ENCODE measurements around the gene RFNG.

Gene RFNG

DNA sequence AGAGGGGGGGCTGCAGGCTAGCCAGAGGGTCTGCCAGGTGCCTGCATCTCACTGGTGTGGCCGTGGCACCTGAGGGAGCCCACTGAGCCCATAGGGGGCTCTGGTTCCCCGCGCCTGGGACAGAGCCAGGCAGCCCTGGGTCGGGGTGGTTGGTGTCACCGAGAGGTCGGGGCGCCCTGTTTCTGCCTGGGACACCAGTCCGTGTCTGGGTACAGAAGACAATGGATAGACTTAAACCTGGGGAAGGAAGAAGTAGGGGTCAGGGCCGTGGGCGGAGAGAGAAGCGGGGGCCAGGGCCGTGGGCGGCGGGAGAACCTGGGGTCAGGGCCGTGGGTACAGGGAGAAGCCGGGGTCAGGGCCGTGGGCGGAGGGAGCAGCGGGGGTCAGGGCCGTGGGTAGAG is 3.0 kb downstream of the RFNG start:
- in situ Hi-C loops (cut with MboI; ENCODE audit: low pct_unique_long_range_greater_than_20kb, low sequenced_read_pairs, unreplicated experiment), result no loop called here
- DNase-seq (ENCODE audit: low spot score), result no peak
- TF ChIP-seq, protein P1, sequence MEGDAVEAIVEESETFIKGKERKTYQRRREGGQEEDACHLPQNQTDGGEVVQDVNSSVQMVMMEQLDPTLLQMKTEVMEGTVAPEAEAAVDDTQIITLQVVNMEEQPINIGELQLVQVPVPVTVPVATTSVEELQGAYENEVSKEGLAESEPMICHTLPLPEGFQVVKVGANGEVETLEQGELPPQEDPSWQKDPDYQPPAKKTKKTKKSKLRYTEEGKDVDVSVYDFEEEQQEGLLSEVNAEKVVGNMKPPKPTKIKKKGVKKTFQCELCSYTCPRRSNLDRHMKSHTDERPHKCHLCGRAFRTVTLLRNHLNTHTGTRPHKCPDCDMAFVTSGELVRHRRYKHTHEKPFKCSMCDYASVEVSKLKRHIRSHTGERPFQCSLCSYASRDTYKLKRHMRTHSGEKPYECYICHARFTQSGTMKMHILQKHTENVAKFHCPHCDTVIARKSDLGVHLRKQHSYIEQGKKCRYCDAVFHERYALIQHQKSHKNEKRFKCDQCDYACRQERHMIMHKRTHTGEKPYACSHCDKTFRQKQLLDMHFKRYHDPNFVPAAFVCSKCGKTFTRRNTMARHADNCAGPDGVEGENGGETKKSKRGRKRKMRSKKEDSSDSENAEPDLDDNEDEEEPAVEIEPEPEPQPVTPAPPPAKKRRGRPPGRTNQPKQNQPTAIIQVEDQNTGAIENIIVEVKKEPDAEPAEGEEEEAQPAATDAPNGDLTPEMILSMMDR (IDR thresholded peaks at IDR 0.05; ENCODE audit: extremely low read depth, insufficient read depth, missing control alignments), result no peak

DNA sequence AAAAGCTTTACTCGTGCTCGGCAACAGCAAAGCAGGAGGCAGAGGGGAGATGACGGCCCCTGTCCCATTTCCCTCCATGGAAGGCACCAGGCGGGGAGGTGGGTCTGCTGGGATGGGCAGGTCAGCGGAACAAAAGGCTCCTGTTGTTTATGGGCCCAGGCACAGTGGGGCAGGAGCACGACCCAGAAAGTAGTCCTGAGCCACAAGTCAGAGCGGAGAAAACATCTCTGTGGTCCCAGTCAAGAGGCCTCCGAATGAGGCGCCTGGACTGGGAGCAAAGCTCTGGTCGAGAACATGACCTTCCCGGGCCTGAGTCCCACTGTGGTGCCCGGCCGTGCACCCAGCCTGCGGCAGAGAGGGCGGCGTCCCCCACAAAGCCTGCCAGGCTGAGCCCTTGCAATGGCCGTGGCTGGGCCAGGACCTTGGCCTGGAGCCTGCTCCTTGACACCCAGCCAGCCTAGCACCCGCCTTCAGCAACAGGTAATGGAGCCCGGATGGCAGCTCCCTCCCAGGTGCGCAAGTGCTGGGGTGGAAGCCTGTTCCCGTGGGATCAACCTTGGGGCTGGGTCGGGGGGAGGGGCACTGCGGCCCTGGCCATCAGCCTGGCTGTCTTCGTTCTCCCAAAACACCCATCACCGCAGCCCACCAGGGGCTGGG is 3.6 kb downstream of the RFNG start:
- in situ Hi-C loops (cut with MboI; ENCODE audit: low pct_unique_long_range_greater_than_20kb, low sequenced_read_pairs, unreplicated experiment), result no loop called here
- TF ChIP-seq, protein P1 (IDR thresholded peaks at IDR 0.05; ENCODE audit: extremely low read depth, insufficient read depth, missing control alignments), result no peak
- no peak for DNase-seq (ENCODE audit: low spot score)

DNA sequence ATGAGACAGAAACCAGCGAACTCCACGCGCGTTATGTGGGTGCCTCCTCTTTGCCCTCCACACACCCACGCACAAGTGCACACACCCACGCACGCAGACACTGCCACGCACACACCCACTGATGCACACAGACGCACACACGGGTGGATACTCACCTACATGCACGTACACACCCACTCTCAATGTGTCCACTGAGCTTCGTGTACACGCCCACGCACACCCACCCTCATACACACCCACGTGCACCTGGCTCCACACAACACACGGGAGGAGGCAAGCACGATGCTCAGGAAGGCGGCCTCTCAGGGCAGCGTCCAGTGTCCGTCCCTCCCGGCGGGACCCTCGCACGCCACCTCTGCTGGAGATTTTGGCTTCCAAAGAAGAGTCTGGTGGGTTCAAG is 4.2 kb downstream of the RFNG start:
- in situ Hi-C loops (cut with MboI; ENCODE audit: low pct_unique_long_range_greater_than_20kb, low sequenced_read_pairs, unreplicated experiment), result no loop called here
- no peak for DNase-seq (ENCODE audit: low spot score)
- TF ChIP-seq, protein P1 (IDR thresholded peaks at IDR 0.05; ENCODE audit: extremely low read depth, insufficient read depth, missing control alignments), result no peak

DNA sequence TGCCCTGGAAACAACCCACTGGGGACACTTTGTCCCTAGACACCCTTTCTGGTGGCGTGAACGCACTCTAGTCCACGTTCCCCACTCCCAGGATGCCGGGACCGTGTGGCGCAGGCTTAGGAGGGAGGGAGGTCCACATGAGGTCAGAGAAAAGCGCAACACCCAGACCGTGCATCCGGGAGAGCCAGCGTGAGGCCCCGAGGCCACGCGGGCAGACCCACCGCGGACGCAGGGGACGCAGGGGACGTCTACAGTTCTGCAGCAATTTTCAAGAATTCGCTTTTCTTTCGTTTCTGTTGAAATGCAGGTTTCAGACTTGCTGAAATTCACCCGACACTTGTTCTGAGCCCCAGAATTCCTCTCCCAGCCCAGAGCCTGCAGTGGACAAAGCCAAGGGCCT is 4.7 kb downstream of the RFNG start:
- in situ Hi-C loops (cut with MboI; ENCODE audit: low pct_unique_long_range_greater_than_20kb, low sequenced_read_pairs, unreplicated experiment), result no loop called here
- DNase-seq (ENCODE audit: low spot score), result no peak
- TF ChIP-seq, protein P1 (IDR thresholded peaks at IDR 0.05; ENCODE audit: extremely low read depth, insufficient read depth, missing control alignments), result no peak

DNA sequence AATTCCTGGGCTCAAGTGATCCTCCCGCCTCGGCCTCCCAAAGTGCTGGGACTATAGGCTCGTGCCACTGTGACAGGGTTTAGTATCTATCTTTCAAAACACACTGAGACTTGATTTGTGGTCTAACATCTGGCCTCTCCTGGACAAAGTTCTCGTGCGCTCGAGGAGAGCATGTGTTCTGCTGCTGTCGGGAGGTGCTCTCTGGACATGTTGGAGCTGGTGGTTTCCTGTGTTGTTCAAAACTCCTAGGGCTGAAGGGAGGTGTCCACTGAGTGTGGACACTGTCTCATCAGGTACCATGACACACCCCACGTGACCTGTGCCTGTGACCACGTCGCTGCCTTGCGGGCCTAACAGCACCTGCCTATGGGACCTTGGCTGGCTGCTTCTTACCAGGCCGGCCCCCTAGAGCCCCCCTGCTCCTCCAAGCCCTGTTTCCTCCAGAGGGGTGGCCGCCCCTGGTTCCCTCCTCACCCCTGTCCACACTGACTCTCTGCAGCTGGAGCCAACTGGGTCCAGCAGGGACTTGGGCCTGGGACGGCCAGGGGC is 5.6 kb downstream of the RFNG start:
- no peak for DNase-seq (ENCODE audit: low spot score)
- in situ Hi-C loops (cut with MboI; ENCODE audit: low pct_unique_long_range_greater_than_20kb, low sequenced_read_pairs, unreplicated experiment), result no loop called here
- TF ChIP-seq, protein P1 (IDR thresholded peaks at IDR 0.05; ENCODE audit: extremely low read depth, insufficient read depth, missing control alignments), result no peak

DNA sequence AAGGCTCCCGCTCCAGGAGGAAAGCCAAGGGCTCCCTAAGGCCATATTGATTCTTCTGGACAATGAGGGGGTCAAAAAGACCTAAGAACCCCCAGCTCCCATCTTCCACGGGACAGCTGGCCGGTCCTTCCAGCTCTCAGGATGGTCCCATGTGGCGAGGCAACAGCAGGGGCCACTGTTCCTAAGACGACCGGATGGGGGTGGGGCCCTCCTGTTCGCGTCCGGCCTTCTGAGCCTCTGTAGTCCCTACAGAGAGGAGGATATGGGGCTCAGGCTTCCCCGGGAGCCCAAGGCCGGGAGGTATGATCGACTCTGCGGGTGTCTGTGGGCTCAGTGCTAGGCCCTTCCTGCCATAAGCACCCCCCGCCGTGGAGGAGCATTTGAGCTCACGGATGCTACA is 8.1 kb downstream of the RFNG start:
- in situ Hi-C loops (cut with MboI; ENCODE audit: low pct_unique_long_range_greater_than_20kb, low sequenced_read_pairs, unreplicated experiment), result no loop called here
- no peak for DNase-seq (ENCODE audit: low spot score)
- TF ChIP-seq, protein P1 (IDR thresholded peaks at IDR 0.05; ENCODE audit: extremely low read depth, insufficient read depth, missing control alignments), result no peak
